Adrenal gland (tissue), 5 donors: ENCODE measurements around the gene TPCN1.

Experiments
- CTCF ChIP-seq, 6 experiments: fragments of 450-650 bp in 4 of 6; fragments of 200-600 bp in 2 of 6; sonication (generic) in 1 of 6; IDR thresholded peaks; 1 replicate in 5 of 6; 2 replicates in 1 of 6; pipeline versions ENCODE4 v1.5.1 to v1.8.0; 2016 to 2021; ENCODE audit warnings: antibody characterized with exemption in 6 of 6, mild to moderate bottlenecking in 2 of 6, moderate library complexity in 1 of 6
- POLR2A ChIP-seq, 2 donors: fragments of 450-650 bp; IDR thresholded peaks; one replicate each; pipeline ENCODE4 v1.6.1; 2017; ENCODE audit warnings: antibody characterized with exemption in 2 of 2, mild to moderate bottlenecking in 2 of 2, moderate library complexity in 1 of 2
- donor health status: DM: no; HTN: no; CAD: no.

GRCh38 chr12:113315358-113315757, 94.1 kb downstream of the TPCN1 start:
- TF ChIP-seq CTCF (IDR thresholded peaks at IDR 0.05): no peak
- TF ChIP-seq POLR2A (IDR thresholded peaks at IDR 0.05): no peak
